Stimulated activated CD4-positive, alpha-beta T cell treated with anti-CD3 and anti-CD28 coated beads, Interleukin-12 subunit alpha, Interleukin-12 subunit beta, amount 100 ng/mL, for 48 hours (primary cell): ENCODE measurements around the gene CBLN2.

ENCODE experiments used
- DNase-seq, 3 donors: peaks; one replicate each; pipeline ENCODE4 v3.0.0-alpha.2; 2020; ENCODE audit warnings: low read depth in 2 of 3, low spot score in 1 of 3

CBLN2 gene

DNA sequence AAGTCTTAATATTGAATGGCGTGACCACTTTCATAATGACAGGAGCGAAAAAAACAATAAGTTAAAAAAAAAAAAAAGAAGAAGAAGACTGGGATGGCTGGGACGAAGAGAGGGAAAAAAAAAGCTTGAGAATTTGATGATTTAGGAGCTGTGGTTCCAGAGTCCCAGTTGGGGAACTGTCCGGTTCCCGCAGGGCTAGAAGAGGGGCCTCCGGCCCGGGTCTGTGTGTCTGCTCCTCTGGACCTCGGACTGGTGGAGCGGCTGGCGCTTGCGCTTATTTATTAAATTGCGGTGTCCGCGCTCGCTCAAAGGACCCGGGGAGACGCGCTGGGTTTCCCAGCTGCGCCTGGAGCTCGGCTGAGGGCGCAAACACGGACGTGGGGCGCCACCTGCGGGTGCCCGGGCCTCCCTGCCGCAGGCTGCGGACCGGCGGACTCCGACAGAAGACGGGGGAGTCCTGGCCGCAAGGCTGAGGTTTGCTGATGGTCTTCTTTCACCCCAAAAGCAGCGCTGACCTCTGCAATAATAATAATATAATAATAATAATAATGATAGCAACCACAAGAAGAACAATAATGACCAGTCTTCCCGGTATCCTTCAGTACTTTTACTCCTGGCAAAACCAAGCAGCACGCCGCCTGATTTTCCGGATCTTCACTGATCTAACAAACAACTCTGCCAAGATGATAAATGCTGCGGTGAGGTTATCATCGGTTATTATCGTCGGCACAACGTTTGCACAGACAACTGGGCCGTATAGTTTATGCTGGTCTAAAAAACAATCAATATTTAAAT, at the start of gene CBLN2:
Gene CBLN2, minus strand, starts transcription at position 251 of the 795 bp plus-strand sequence. CDS start 2,182 bp downstream, outside the sequence.
- peak; percentile 33 to 42 (median 34) for DNase-seq

GRCh38 chr18:72588360-72588759, 44.2 kb upstream of the CBLN2 start:
- DNase-seq = no peak

- DNase-seq = no peak
Observed at GRCh38 chr18:72584787-72585186, 40.6 kb upstream of the CBLN2 start.

- no peak for DNase-seq
Observed at GRCh38 chr18:72581976-72582375, 37.8 kb upstream of the CBLN2 start.

DNA sequence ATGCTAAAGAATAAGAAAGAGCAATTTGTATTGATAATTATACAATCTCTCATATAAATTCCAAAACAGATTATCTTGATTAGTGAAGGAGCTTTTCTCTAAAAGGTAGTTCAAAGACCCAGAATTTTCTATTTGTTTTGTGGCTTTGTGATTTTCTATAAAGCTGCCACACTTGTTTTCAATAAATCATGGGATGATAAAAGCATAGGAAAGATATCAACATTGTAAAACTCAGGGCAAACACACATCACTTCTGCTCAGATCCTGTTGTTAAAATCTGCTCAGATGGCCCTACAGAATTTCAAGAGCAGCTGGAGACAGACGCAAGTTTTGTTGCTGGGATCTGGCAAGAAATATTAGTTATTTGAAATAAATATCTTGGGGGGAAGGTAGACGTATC, 28.8 kb upstream of the CBLN2 start:
- DNase-seq = no peak

DNA sequence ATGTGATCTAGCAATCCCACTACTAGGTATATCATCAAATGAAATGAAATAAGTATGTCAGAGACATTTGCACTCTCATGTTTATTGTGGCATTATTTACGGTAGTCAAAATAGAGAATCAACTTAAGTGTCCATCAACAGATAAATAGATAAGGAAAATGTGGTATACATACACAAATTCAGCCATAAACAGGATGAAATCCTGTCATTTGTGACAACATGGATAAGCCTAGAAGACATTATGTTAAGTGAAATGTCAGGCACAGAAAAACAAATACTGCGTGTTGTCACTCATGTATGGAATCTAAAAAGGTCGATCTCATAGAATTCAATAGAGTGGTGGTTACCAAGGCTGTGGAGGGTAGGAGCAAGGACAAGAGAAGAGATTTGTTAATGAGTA, 22.1 kb upstream of the CBLN2 start:
- no peak for DNase-seq

DNA sequence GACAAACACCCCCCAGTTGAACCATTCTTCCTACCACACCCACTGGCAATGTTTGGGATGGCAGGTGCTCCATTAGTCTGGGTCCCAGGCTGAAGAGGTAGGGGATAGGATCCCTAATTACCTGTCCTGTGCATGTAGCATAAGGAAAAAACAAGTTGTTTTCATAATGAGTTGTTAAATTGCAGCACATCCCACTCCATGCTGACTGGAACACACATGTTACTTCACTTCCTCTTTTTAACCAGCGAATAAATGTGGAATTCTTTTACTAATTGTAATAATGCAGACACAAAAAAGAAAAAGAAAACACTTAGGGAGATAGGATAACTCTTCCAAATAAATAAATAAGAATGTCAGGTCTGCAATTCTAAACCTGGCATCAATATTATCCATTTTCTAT, 11.8 kb upstream of the CBLN2 start:
- no peak for DNase-seq

- no peak for DNase-seq
Observed at GRCh38 chr18:72555101-72555500, 11.0 kb upstream of the CBLN2 start.

DNA sequence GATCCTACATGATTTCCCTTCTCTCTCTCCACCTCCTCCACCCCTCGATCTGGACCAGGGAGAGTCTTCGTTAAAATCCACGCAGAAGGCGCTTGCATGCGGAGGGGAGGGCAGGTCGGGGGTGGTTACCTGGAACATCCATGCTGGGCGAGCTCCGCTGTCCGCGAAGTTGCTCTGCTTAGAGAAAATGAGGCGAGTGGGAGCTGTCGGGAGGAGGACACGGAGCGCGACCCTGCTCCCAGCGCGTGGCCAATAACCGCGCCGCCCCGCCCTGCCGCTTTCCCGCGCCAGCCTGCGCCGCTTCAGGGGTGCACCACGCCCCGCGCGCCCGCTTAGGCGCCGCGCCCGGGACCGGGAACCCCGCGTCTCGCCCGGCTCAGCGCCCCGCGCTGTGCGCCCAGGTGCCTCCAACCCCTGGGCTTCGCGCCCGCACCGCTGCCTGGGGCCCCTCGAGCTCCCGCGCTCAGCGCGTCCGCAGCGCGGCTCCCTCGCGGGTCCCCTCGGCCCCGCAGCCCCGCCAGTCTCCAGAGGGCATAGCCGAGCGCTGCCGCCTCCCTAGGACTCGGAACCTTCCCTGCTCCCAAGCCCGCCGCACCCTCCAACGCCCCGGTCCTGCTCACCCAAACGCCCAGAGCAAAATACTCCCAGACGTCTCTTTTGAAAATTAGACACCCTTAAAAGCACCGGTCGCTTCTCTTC, 636 bp downstream of the CBLN2 start:
- DNase-seq = no peak

DNA sequence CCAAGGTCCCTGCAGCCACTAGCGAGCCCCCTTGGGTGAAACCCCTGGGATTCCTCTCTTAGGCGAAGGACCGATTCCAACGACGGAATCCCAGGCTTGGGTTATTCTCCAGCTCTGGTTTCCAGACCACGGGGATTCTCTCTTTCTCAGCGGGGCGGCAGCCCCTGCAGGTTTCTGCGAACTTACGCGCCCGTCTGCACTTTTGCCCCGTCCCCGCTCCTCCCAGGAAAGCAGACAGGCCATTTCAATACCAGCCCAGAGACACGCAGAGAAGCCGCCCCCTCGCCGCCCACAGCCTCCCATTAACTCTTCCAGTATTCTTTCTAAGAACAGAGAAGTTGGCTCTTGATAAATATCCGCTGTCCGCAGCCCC, 1.2 kb downstream of the CBLN2 start:
- DNase-seq = no peak

DNA sequence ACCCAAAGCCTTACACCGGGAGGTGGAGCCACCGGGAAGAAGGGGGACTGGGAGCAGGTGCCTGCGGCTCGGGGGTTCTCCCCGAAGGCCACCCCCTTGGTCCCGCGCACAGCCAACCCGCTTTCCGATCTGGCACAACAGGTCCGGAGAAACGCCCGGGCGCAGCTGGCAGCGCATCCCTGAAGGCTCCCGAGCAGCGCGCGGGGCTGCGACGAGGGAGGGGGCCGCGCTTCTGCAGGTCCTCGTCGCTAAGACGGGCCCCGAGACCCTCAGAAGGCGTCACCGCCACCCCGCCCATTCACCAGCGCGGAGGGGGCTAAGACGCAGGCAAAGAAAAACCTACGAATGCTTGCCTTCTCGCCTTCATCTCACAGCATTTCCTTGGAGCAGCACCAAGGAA, 1.8 kb downstream of the CBLN2 start:
- DNase-seq = no peak

DNA sequence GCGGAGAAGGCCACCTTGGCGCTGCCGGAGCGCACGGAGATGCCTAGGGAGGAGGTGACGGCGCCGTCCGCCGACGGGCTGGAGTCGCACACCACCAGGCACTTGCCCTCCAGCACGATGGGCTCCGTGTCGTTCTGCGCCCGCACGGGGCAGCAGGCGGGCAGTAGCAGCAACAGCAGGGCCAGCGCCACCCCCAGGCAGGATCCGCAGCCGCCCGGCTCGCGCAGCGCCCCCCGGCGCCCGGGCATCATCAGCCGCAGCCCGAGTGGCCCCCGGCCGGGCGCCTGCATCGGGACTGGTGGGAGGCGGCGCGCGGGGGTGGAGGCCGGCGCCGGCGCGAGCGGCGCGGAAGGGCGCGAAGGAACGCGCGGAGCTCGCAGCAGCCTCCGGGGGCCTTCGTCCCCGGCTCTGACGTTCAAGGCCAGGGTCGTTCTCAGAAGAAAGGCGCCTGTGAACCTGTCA, 2.2 kb downstream of the CBLN2 start:
- DNase-seq = no peak

DNA sequence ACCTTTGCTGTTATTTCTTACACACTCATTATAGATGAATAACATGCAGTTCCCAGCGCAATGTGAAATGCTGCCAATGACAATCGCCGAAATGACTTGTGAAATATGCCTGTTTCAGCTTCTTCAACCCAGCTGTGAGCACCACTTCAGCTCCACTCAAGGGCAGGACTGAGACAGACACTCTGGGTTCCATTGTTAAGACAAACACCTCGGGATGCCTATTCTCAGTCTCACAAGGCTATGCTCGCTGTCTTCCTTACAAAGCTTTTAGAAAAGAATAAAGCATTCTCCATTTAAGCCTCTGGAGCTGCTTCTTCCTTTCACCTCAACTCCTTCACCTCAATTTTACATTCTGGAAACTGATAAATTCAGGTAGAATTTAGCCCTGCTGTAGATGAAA, 4.2 kb downstream of the CBLN2 start:
- no peak for DNase-seq

DNA sequence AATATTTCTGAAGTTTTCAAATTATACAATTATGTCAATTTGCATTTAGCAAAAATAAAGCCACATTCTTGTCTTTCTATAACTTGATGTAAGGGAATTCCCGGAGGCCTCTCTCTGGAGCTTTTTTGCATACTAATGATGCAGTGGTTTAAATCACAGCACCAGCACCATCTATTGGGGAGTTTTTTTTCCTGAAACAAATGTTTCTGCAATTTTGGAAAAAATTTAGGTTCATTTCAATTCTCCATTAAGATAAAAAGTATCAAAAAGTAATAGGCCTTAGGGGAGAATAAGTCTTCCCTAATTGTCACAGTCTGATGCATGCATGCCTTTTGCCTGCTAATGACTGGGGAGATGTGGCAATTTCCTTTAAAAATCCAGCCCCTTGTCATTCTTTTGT, 13.5 kb downstream of the CBLN2 start:
- DNase-seq = no peak

- no peak for DNase-seq
Observed at GRCh38 chr18:72504866-72505265, 39.3 kb downstream of the CBLN2 start.

DNA sequence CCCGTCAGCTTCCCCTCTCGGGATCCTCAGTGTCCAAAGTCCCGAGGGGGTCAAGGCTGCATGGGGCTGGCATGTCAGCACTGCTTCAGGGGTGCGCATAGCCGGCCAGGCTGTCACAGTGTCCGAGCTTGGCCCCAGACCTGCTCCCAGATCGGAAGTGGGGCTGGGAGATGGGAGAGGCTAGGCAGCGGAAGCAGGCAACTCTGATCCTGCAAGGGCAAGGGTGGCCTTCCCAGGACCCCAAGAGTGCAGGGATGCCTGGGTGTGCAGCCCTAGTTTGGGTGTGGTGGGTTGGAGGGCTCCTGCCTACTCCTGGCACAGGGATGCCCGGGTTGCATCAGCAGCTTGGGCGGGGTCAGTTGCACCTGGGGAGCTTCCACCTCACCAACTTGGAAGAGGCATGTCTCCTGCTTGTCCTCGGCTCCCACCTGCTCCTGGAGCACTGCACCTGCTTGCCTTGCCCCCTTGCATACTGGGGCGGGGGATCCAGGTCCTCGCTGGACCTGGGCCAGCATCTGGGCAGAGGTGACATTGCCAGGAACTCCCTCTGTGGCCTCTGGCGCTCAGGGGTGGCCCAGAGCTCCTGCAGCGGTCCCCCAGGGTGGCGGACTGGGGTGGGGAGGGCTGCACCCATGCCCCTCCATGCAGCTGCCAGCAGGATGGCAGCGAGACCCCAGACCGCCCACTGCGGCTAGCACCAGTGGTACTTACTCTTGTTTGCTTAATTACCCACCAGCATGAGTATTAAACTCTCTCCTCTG, 41.3 kb downstream of the CBLN2 start:
- DNase-seq = no peak

DNA sequence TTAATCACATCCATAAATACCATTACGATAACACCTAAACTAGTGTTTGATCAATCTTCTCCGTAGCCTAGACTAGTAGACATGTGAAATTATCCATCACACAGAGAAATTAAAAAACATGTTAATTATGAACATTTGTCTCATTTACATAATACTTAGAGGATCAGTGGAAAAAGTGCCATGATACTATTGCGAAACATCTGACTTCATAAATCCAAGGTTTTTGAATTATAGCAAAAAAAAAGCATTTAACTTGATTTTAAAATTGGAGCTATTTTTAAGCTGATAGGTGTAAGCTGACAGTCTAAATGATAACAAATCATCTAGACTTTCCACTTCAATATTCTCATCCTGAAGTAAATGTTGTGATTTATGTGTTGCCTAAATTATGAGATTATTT, 51.6 kb downstream of the CBLN2 start:
- DNase-seq = no peak
